NCI-H1092 treated with DMSO at 0.1 percent for 48 hours (cell line): Measurements from ENCODE around the gene C5orf22.

Experiments used
- DNase-seq: peaks from one replicate; lab custom pipeline; 2025; lab: John Stamatoyannopoulos, UW

The C5orf22 gene

DNA sequence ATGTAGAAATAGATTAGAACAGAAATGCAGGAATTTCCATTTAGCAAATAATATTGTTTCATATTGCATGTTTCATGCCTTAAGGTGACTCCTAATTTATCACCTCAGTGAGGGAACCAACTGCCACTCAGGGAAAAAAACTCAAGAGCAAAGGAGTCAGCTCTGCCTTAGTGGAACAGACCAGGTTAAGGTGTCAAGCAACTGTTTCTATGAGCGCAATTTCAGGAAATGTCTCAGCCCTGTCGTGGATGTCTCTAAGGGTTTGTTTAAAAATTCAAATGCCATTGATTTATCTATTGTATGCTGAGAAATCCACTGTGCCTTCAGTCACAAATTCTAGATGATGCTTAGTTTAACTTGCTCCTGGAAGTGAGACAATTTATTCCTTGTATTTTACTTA lies 72.1 kb downstream of the C5orf22 start:
- DNase-seq = no peak

DNA sequence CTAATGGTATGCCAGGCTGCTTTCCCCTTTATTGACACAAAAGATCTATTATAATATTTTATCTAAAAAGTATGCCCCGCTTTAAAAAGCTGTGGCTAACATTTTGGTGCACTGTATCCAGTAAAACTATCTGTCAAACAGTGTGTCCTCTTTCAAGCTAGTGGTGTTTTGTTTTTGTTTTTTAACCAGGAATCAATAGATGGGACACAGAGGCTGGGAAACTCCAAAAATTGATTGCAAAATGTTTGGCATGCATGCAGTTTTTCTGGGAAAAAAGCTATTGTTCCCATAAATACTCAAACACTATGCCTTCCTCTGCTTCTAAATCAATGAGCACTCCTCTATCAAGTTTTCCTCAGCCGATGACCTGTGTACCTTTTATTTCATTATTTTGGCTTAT lies 72.5 kb downstream of the C5orf22 start:
- no peak for DNase-seq
